Stomach (tissue), 9 donors: ENCODE measurements around the gene ZFP69. TPM values are rescaled to one million over a fixed set of nuclear protein-coding genes. Genes with fewer than 3 reads are reported as not detected.
"Not testable (repeated sequence)": the region's sequence is repeated elsewhere in the genome, so short reads cannot be mapped to it uniquely, and the experiment has no call there.

Experiments used
- DNase-seq, 2 donors: peaks; one replicate each; pipeline versions ENCODE4 v3.0.0 to v3.0.0-alpha.2; 2013 to 2019
- H3K27ac ChIP-seq, 5 donors: fragments of 200-600 bp in 4 of 5; sonication (generic) in 4 of 5; one replicate each; pipeline ENCODE4 v1.5.1; 2013 to 2019; ENCODE audit warnings: mild to moderate bottlenecking in 1 of 5, moderate library complexity in 1 of 5
- H3K27me3 ChIP-seq, 3 donors: fragments of 200-600 bp; sonication (generic); one replicate each; pipeline ENCODE4 v1.5.1; 2017 to 2019; ENCODE audit warnings: mixed run types in 1 of 3
- H3K36me3 ChIP-seq, 4 donors: fragments of 200-600 bp; sonication (generic); 1 replicate in 3 of 4; 2 replicates in 1 of 4; pipeline ENCODE4 v1.5.1; 2016 to 2019
- H3K4me1 ChIP-seq, 4 donors: fragments of 200-600 bp; sonication (generic); one replicate each; pipeline ENCODE4 v1.5.1; 2016 to 2019
- H3K4me3 ChIP-seq, 4 donors: fragments of 200-600 bp; sonication (generic) in 3 of 4; one replicate each; pipeline ENCODE4 v1.5.1; 2016 to 2019; ENCODE audit warnings: mild to moderate bottlenecking in 1 of 4
- H3K9me3 ChIP-seq, 4 donors: fragments of 200-600 bp; sonication (generic); one replicate each; pipeline ENCODE4 v1.5.1; 2016 to 2019
- CTCF ChIP-seq, 7 experiments: fragments of 450-650 bp in 4 of 7; fragments of 200-600 bp in 3 of 7; sonication (generic) in 3 of 7; IDR thresholded peaks; one replicate each; pipeline ENCODE4 v1.5.1; 2016 to 2019; ENCODE audit warnings: antibody characterized with exemption in 7 of 7, control low read depth in 2 of 7, mild to moderate bottlenecking in 1 of 7
- EP300 ChIP-seq: sonication (generic); formaldehyde crosslinking; IDR thresholded peaks from one replicate; pipeline ENCODE4 v1.6.1; 2017; ENCODE audit warnings: antibody characterized with exemption
- POLR2A ChIP-seq, 4 donors: fragments of 450-650 bp; IDR thresholded peaks; one replicate each; pipeline ENCODE4 v1.6.1; 2016; ENCODE audit warnings: antibody characterized with exemption in 4 of 4, control low read depth in 2 of 4, mild to moderate bottlenecking in 1 of 4, moderate library complexity in 1 of 4
- POLR2AphosphoS5 ChIP-seq, 3 donors: sonication (generic); formaldehyde crosslinking; IDR thresholded peaks; one replicate each; pipeline ENCODE4 v1.6.1; 2016; ENCODE audit warnings: antibody characterized with exemption in 3 of 3
- whole genome bisulfite sequencing, 5 donors: extraction: QIAGEN DNeasy Blood & Tissue Kit in 3 of 5; methylation state at CpG; one replicate each; pipeline versions ENCODE4 v1.1.5 to v1.1.7; 2013 to 2018; 5-methylcytosine and 5-hydroxymethylcytosine counted together
- intact Hi-C: fragments of 100-400 bp; cut with DNase I; formaldehyde crosslinking; loops from one replicate; pipeline ENCODE4 v1.15.1; 2023; ENCODE audit warnings: low total_unique reads
- polyA plus RNA-seq, 3 donors: library from polyadenylated mRNA; stranded (reverse); fragments of 200-250 nt; gene quantifications; one replicate each; pipeline ENCODE4 v1.2.3, GENCODE V29; 2013
- total RNA-seq, 5 donors: library from RNA; depleted of rRNA; stranded (reverse); fragments of >200 nt; gene quantifications; one replicate each; pipeline versions ENCODE4 v1.1.0 to v1.2.3, GENCODE V29; 2014 to 2016
- donor health status: healthy with polysubstance abuse.
- donor health status: Bipolar disorder and iron deficiency.
- donor health status: healthy.

ZFP69 gene
- total and polyA plus RNA-seq, 8 donors, result 1.2 to 34.4 (median 2.5) TPM

GRCh38 chr1:40479156-40479555 is 2.1 kb downstream of the ZFP69 start:
- Histone ChIP-seq H3K9me3 (peaks cover 6 to 36% (median 24%) of the 10 kb centered on the region in 4 donors), H3K4me3 (no peak overlapping the region), H3K4me1 (peaks cover 0 to 21% (median 14%) of the 10 kb centered on the region in 4 donors), H3K36me3 (peaks cover 0 to 45% (median 32%) of the 10 kb centered on the region in 4 donors), H3K27ac (no peak overlapping the region), H3K27me3 (no peaks in the 10 kb centered on the region)
- 84 to 90% (median 87%) methylated on average over 4 of the region's 4 CpGs for WGBS, 5 donors
- TF ChIP-seq POLR2A (IDR thresholded peaks at IDR 0.05) (no peak), POLR2AphosphoS5 (IDR thresholded peaks at IDR 0.05) (no peak)
- no peak for DNase-seq
- intact Hi-C loops, result no loop called here

GRCh38 chr1:40495315-40495903 is 18.3 kb downstream of the ZFP69 start:
- 91 to 98% (median 97%) methylated on average over 4 of the region's 4 CpGs for WGBS, 5 donors
- Histone ChIP-seq H3K9me3 (peaks cover 20 to 87% (median 75%) of the 10 kb centered on the region in 4 donors), H3K36me3 (peaks cover 24 to 85% (median 71%) of the 10 kb centered on the region in 4 donors), H3K4me3 (no peak overlapping the region), H3K27ac (no peak overlapping the region), H3K27me3 (no peaks in the 10 kb centered on the region), H3K4me1 (no peaks in the 10 kb centered on the region)
- intact Hi-C loops, result no loop called here
- no peak for DNase-seq
- TF ChIP-seq POLR2A (IDR thresholded peaks at IDR 0.05) (no peak), POLR2AphosphoS5 (IDR thresholded peaks at IDR 0.05) (no peak), EP300 (no peak), CTCF (IDR thresholded peaks at IDR 0.05) (no peak)

- intact Hi-C loops, H3K4me1 ChIP-seq, H3K4me3 ChIP-seq, H3K27me3 ChIP-seq, DNase-seq, H3K27ac ChIP-seq: not testable (repeated sequence)
- peaks cover 8 to 81% (median 53%) of the 10 kb centered on the region in 4 donors for H3K9me3 ChIP-seq
- 94 to 99% (median 97%) methylated on average over 4 of the region's 4 CpGs for WGBS, 5 donors
- H3K36me3 ChIP-seq, result peaks cover under 1 to 42% (median 11%) of the 10 kb centered on the region in 4 donors
Observed at GRCh38 chr1:40502651-40503050, 25.6 kb downstream of the ZFP69 start.

- H3K9me3 ChIP-seq, result peaks cover 0 to 45% (median 19%) of the 10 kb centered on the region in 4 donors
- no peaks in the 10 kb centered on the region for H3K27me3 ChIP-seq
- peaks cover 6 to 19% (median 18%) of the 10 kb centered on the region in 4 donors for H3K4me1 ChIP-seq
- H3K36me3 ChIP-seq, result peaks cover 0 to 19% (median 4%) of the 10 kb centered on the region in 4 donors
- H3K4me3 ChIP-seq, result peak overlapping the region; percentile 74 to 82 (median 78)
- TF ChIP-seq CTCF (IDR thresholded peaks at IDR 0.05), result no peak
- DNase-seq, result no peak
- intact Hi-C loops, result no loop called here
- H3K27ac ChIP-seq, result peak overlapping the region in 4 of 5 donors; percentile 59 to 82 (median 78)
- WGBS, 5 donors, result 60 to 63% (median 63%) methylated on average over 6 of the region's 6 CpGs
Observed at GRCh38 chr1:40507973-40508372, 30.9 kb downstream of the ZFP69 start.

GRCh38 chr1:40508375-40509341 is 31.6 kb downstream of the ZFP69 start, which contains the start of gene EXO5:
TSS of gene EXO5 (plus strand) at chr1:40508767. CDS start at chr1:40514545, 5,778 bp downstream.
- intact Hi-C loops, result no loop called here
- peaks cover 6 to 19% (median 18%) of the 10 kb centered on the region in 4 donors for H3K4me1 ChIP-seq
- H3K4me3 ChIP-seq, result peak within 1 kb of the TSS; percentile 74 to 82 (median 78)
- H3K36me3 ChIP-seq, result peaks cover 0 to 15% (median 2%) of the 10 kb centered on the region in 4 donors
- H3K27ac ChIP-seq, result peak within 1 kb of the TSS; percentile 34 to 82 (median 75)
- 1 to 2% (median 1%) methylated on average over 37 to 76 of the region's 76 CpGs for WGBS, 5 donors
- H3K9me3 ChIP-seq, result peaks cover 0 to 40% (median 19%) of the 10 kb centered on the region in 4 donors
- H3K27me3 ChIP-seq, result no peaks in the 10 kb centered on the region
- peak; percentile 82 to 93 for DNase-seq
- TF ChIP-seq EP300, result no peak
- TF ChIP-seq CTCF (IDR thresholded peaks at IDR 0.05), result peak in 1 of 7 experiments; percentile 6
- TF ChIP-seq POLR2AphosphoS5 (IDR thresholded peaks at IDR 0.05), result peak; percentile 40 to 64 (median 49)
